GM03348 (cell line): ENCODE measurements around the gene THSD4.

Experiments used
- DNase-seq: peaks from one replicate; pipeline ENCODE4 v3.0.0; 2012; ENCODE audit warnings: low spot score

THSD4 gene

GRCh38 chr15:71628988-71629770 lies 513.9 kb downstream of the THSD4 start:
- DNase-seq: no peak

- DNase-seq: no peak
Observed at GRCh38 chr15:71629781-71630474, 514.7 kb downstream of the THSD4 start.

- DNase-seq: no peak
Observed at GRCh38 chr15:71630475-71630809, 515.2 kb downstream of the THSD4 start.

DNA sequence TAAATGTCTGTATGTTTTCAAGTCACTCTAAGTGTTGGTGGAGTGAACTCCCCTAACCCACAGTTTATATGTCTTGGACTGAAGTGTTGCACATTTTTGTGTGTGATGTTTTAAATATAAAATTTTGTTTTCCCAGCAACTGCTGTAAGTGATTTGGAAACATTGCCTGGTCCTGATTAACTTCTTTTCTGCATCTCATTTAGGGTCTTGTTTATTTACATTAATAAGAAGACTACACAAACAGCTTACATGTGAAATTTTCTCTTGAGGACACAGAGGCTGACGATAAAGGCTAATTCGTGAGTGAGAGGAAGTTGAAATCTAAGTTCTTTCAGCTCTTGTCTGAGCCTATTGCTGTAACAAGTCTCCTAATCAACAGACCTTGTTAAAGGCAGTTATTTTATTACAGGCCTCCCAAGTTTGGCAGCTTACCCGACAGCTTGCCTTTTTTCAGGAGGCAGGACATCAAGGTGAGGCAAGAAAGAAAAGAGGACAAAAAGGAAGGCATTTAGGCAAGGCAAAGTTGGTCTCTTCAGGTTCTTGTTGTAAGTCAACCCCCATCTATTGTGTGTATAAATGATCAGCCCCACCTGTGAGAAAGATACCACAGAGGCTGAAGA lies 517.4 kb downstream of the THSD4 start:
- no peak for DNase-seq

- peak; percentile 36 for DNase-seq
Observed at GRCh38 chr15:71634820-71635560, 519.7 kb downstream of the THSD4 start.

DNA sequence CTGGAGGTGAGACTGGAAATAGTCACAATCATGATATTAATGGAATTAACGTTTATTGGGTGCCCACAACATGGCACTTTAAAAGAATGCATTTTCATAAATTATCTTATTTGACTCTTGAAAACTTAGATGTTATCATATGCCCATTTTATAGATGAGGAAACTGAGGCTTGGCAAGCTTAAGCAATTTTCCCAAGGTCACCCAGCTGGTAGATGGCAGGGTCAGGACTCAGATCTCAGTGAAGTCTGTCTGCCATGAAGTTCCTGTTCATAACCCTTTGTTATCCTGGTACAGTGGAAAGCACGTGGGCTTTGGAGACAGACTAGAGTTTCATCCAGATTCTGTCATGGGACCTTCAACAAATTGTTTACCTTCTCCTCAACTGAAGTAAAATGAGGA lies 520.5 kb downstream of the THSD4 start:
- DNase-seq: no peak

- DNase-seq: no peak
Observed at GRCh38 chr15:71638876-71639275, 523.6 kb downstream of the THSD4 start.

- DNase-seq: peak; percentile 20
Observed at GRCh38 chr15:71639471-71639870, 524.2 kb downstream of the THSD4 start.

DNA sequence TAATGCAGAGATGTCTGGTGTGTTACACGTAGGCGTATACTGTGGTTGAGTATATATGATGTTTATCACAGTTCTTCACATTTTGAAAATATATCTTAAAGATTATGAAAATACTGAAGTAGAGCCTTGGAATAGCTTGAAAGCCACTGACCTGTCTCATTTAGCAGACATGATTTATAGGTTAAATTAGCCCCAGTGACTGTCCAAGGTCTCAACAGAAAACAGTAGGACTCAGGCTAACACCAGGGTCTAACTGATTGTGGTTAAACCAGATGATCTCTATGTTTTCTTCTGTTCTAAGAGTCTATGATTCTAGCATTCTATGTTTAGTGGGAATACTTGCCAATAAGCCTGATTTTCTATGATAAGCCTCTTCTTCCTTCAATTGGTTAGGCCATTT lies 528.6 kb downstream of the THSD4 start:
- DNase-seq: no peak

- no peak for DNase-seq
Observed at GRCh38 chr15:71646767-71647486, 531.7 kb downstream of the THSD4 start.

GRCh38 chr15:71647487-71647808 lies 532.2 kb downstream of the THSD4 start:
- DNase-seq: peak; percentile 15

DNA sequence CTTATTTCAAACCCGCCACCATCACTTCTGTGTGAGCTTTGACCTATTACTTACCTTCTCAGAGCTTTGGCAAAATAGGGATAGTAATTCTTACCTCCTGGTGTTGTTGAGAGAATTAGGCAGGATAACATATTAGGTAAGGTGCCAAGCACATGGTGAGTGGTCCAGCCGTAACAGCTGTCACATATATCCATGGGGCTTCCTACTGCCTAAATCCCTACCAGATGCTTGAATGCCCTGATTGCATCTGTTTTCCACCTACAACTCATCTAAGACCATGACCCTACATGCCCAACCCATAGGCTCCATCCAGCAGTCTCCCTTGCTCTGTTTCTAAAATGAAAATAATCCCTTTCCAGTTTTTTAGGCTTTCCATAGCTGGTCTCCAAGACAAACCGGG lies 532.8 kb downstream of the THSD4 start:
- DNase-seq: no peak

- no peak for DNase-seq
Observed at GRCh38 chr15:71649894-71650293, 534.6 kb downstream of the THSD4 start.

DNA sequence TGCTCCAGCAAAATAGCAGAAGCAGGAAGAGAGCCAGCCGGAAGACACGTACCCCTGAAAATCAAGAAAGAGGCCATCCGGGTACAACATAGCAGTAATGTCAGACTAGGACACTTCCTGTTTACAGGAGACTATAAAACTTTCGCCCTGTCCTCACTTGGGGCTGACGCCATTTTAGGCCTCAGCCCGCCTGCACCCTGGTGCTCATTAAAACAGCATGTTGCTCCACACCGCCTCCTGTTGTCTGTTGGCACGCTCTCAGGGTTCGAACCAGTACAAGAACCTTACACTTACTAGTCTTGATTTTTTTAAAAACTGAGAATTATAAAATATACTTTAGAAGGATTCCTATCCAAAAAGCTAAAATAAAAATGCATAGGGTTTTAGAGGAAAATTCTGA lies 535.3 kb downstream of the THSD4 start:
- no peak for DNase-seq

GRCh38 chr15:71651750-71652186 lies 536.5 kb downstream of the THSD4 start:
- peak; percentile 69 for DNase-seq

- DNase-seq: no peak
Observed at GRCh38 chr15:71654042-71654719, 538.9 kb downstream of the THSD4 start.

DNA sequence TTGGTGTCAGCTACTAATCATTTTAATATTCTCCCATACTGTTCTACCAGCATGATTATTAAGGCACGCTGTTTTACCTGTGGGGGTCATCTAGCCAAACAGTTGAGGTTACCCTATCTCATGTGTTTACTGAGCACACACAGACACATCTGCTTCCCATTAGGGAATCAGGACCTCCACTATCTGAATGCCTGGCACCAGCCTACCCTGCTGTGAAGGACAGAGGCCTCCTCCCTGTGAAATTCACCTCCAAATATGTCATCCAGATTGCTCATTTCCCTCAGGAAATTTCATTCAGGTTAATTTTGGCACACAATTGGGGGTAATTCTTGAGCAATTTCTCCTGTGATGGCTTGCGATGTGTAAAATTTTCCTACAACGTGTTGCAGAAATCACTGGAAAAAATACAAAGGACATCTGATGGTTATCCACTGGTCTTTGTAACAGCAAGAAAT lies 539.5 kb downstream of the THSD4 start:
- no peak for DNase-seq

GRCh38 chr15:71656425-71656824 lies 541.2 kb downstream of the THSD4 start:
- DNase-seq: no peak

- DNase-seq: no peak
Observed at GRCh38 chr15:71657141-71657540, 541.9 kb downstream of the THSD4 start.

GRCh38 chr15:71658036-71658435 lies 542.8 kb downstream of the THSD4 start:
- DNase-seq: no peak
